Ishikawa (cell line): Measurements from ENCODE around the gene CAMK1.

ENCODE experiments used
- CEBPB ChIP-seq: IDR thresholded peaks from 2 replicates; pipeline ENCODE4 v1.6.1; 2012
- CREB1 ChIP-seq: IDR thresholded peaks from 2 replicates; pipeline ENCODE4 v1.6.1; 2012; ENCODE audit warnings: low read depth
- EGR1 ChIP-seq: IDR thresholded peaks from 2 replicates; pipeline ENCODE4 v1.6.1; 2012
- EP300 ChIP-seq: IDR thresholded peaks from 2 replicates; pipeline ENCODE4 v1.6.1; 2012; ENCODE audit warnings: borderline replicate concordance
- FOXM1 ChIP-seq: IDR thresholded peaks from 2 replicates; pipeline ENCODE4 v1.6.1; 2012; ENCODE audit warnings: low read depth, borderline replicate concordance
- MAX ChIP-seq: IDR thresholded peaks from 2 replicates; pipeline ENCODE4 v1.6.1; 2012
- NFIC ChIP-seq: IDR thresholded peaks from 2 replicates; pipeline ENCODE4 v1.6.1; 2012
- RAD21 ChIP-seq: IDR thresholded peaks from 2 replicates; pipeline ENCODE4 v1.6.1; 2012; ENCODE audit warnings: low read depth
- REST ChIP-seq: IDR thresholded peaks from 2 replicates; pipeline ENCODE4 v1.6.1; 2012; ENCODE audit warnings: low read depth, mild to moderate bottlenecking
- TAF1 ChIP-seq: IDR thresholded peaks from 2 replicates; pipeline ENCODE4 v1.6.1; 2012; ENCODE audit warnings: low read depth, mild to moderate bottlenecking
- TCF12 ChIP-seq: IDR thresholded peaks from 2 replicates; pipeline ENCODE4 v1.6.1; 2012; ENCODE audit warnings: low read depth
- TEAD4 ChIP-seq: IDR thresholded peaks from 2 replicates; pipeline ENCODE4 v1.6.1; 2012
- USF1 ChIP-seq: IDR thresholded peaks from 2 replicates; pipeline ENCODE4 v1.6.1; 2012
- YY1 ChIP-seq: IDR thresholded peaks from 2 replicates; pipeline ENCODE4 v1.6.1; 2012; ENCODE audit warnings: low read depth
- ZBTB7A ChIP-seq: IDR thresholded peaks from 2 replicates; pipeline ENCODE4 v1.6.1; 2012; ENCODE audit warnings: low read depth

CAMK1 gene

GRCh38 chr3:9794400-9794799 is 24.7 kb upstream of the CAMK1 start:
- TF ChIP-seq REST = no peak
- TF ChIP-seq YY1 = no peak
- no peak for TF ChIP-seq CEBPB
- TF ChIP-seq EP300 = no peak
- TF ChIP-seq USF1 = no peak
- no peak for TF ChIP-seq TCF12
- TF ChIP-seq EGR1 = no peak
- no peak for TF ChIP-seq RAD21

GRCh38 chr3:9793161-9793781 is 23.5 kb upstream of the CAMK1 start:
- TF ChIP-seq REST = no peak
- no peak for TF ChIP-seq RAD21
- TF ChIP-seq TEAD4 = no peak
- TF ChIP-seq ZBTB7A = peak; percentile 80; the same call in 1 of the 2 replicates
- TF ChIP-seq NFIC = no peak
- no peak for TF ChIP-seq MAX
- no peak for TF ChIP-seq EGR1
- 0 out of 2 replicates have a peak, but pooled peaks have one; percentile 6 for TF ChIP-seq CREB1

GRCh38 chr3:9792405-9793160 is 22.8 kb upstream of the CAMK1 start, which contains the start of the genes ARPC4 and TADA3:
TSS of gene ARPC4 (plus strand) at chr3:9793082. CDS start at chr3:9793122, 40 bp downstream.
TSS of gene TADA3 (minus strand) at chr3:9792473. CDS start at chr3:9791466, 1,007 bp downstream.
- TF ChIP-seq RAD21 (no peak), FOXM1 (no peak; the same call in 1 of the 2 replicates), USF1 (no peak), EGR1 (peak; percentile 79), EP300 (peak; percentile 59; the same call in 1 of the 2 replicates), ZBTB7A (no peak; the same call in 1 of the 2 replicates), TCF12 (no peak), NFIC (no peak), CEBPB (no peak), MAX (0 out of 2 replicates have a peak, but pooled peaks have one; percentile 25), TAF1 (peak; percentile 66), YY1 (0 out of 2 replicates have a peak, but pooled peaks have one; percentile 14), CREB1 (peak; percentile 25; the same call in 1 of the 2 replicates), REST (no peak), TEAD4 (no peak)

GRCh38 chr3:9791790-9792404 is 22.1 kb upstream of the CAMK1 start:
- TF ChIP-seq YY1 (no peak), ZBTB7A (peak; percentile 96), RAD21 (no peak)
